ENCODE results near the gene STYXL1.
"Not testable (repeated sequence)": the region's sequence is repeated elsewhere in the genome, so short reads cannot be mapped to it uniquely, and the experiment has no call there.

The STYXL1 gene

GRCh38 chr7:76048668-76048988, 828 bp upstream of the STYXL1 start:
- in situ Hi-C loops (cut with HindIII; ENCODE audit: low pct_ligation_motif_present, low pct_unique_long_range_greater_than_20kb, low sequenced_read_pairs), result no loop called here
- DNase-seq, result no peak

DNA sequence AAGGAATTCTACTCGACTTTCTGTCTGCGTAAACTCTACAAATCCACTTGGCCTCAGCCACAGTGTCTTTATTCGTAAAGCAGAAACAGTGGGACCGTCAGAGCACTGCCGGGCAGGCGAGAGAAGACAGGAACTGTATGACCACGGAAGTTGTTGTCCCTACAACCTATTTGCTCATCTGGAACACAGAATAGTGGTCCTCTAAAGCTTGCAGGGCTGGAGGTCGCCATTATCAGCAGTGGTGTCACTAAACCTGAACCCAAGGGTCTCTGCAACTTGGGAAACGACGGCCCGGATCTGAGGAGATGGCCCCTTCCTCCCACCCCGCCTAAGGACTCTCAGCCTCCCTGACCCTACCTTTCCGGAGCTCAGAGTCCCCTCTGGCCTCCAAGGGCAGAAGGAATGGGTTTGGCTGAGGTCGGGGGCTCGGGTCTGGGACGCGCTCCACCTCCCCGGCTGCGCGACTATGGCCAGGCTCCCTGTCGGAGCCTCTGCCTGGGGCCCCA, 442 bp downstream of the STYXL1 start:
- in situ Hi-C loops (cut with HindIII; ENCODE audit: low pct_ligation_motif_present, low pct_unique_long_range_greater_than_20kb, low sequenced_read_pairs), result no loop called here
- DNase-seq, result peak; percentile 30

DNA sequence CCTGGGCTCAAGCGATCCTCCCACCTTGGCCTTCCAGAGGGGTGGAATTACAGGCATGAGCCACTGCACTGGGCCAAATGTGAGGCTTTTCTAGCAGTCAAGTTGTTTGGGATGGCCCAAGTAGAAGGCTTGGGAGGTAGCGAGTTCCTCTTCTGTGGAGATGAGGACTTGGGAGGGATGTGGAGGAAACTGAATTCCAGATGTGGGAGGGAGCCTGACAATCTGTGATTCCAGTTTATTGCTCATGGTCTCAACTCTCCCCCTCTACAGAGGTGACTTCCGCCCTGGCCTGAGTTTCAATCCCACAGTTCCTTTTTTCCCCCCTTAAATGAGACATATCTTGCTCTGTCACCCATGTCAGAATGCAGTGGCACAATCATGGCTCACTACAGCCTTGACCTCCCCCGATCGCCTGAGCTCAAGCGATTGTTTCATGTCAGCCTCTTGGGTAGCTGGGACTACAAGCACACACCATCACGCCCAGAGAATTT, 3.4 kb downstream of the STYXL1 start:
- no peak for DNase-seq
- in situ Hi-C loops (cut with HindIII; ENCODE audit: low pct_ligation_motif_present, low pct_unique_long_range_greater_than_20kb, low sequenced_read_pairs), result no loop called here

DNA sequence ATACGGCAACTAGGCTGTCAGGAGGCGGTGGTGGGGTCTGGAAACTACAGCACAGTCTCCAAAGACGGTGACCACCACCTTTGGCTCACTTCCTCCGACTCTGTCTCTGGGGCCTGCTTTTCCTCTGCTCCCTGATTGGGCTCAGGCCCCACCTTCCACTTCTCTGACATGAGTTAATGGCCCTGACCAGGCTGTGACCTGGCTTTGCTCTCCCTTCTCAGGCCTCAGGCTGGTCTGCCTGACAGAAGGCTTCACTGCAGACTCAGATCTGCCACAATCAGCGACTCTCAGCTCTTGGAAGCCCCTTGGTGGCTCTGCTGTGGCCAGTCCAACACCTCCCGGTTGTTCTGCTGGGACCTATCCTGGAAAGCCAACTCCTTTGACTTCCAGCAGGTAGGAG, 7.7 kb downstream of the STYXL1 start:
- DNase-seq, result no peak
- in situ Hi-C loops (cut with HindIII; ENCODE audit: low pct_ligation_motif_present, low pct_unique_long_range_greater_than_20kb, low sequenced_read_pairs), result no loop called here

GRCh38 chr7:76037310-76037709, 10.5 kb downstream of the STYXL1 start:
- DNase-seq, result no peak
- in situ Hi-C loops (cut with HindIII; ENCODE audit: low pct_ligation_motif_present, low pct_unique_long_range_greater_than_20kb, low sequenced_read_pairs), result no loop called here

DNA sequence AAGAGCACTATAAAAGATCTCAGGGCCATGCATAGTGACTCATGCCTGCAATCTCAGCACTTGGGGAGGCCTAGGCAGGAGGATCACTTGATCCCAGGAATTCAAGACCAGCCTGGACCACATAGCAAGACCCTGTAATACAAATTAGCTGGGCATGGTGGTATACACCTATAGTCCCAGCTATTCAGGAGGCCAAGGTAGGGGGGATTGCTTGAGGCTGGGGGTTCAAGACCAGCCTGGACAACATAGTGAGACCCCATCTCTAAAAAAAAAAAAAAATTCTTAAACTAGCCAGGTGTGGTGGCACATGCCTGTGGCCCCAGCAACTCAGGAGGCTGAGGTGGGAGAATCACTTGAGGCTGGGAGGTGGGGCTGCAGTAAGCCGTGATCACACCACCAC, 15.8 kb downstream of the STYXL1 start:
- in situ Hi-C loops (cut with HindIII; ENCODE audit: low pct_ligation_motif_present, low pct_unique_long_range_greater_than_20kb, low sequenced_read_pairs), result no loop called here
- no peak for DNase-seq

DNA sequence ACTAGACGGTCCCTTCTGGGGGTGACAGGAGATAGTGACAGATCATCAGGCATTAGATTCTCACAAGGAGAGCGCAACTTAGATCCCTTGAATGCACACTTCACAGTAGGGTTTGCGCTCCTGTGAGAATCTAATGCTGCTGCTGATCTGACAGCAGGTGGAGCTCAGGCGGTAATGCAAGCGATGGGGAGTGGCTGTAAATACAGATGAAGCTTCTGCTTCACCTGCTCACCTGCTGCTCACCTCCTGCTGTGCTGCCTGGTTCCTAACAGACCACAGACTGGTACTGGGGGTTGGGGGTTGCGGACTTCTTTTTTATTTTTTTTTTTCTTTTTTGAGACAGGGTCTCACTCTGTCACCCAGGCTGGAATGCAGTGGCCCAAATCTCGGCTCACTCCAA, 18.1 kb downstream of the STYXL1 start:
- in situ Hi-C loops (cut with HindIII; ENCODE audit: low pct_ligation_motif_present, low pct_unique_long_range_greater_than_20kb, low sequenced_read_pairs); DNase-seq: not testable (repeated sequence)

DNA sequence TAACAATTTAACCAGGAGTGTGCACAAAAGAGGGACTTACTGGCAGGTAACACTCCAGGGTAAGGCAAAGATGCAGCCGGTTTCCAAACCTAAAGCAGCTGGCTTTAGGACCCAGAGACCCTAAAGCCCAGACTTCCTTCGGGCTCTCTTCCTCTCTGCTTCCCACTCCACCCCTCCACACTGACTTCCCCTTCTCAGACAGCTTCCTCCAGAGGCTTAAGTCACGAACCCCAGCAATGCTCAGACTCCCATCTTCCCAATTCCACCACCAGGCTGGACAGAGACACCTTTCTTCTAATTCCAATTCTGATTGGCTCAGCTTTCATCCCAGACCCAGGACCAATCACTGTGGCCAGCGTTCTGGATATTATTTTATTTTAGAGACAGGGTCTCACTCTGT, 24.8 kb downstream of the STYXL1 start:
- in situ Hi-C loops (cut with HindIII; ENCODE audit: low pct_ligation_motif_present, low pct_unique_long_range_greater_than_20kb, low sequenced_read_pairs), result no loop called here
- DNase-seq, result no peak

DNA sequence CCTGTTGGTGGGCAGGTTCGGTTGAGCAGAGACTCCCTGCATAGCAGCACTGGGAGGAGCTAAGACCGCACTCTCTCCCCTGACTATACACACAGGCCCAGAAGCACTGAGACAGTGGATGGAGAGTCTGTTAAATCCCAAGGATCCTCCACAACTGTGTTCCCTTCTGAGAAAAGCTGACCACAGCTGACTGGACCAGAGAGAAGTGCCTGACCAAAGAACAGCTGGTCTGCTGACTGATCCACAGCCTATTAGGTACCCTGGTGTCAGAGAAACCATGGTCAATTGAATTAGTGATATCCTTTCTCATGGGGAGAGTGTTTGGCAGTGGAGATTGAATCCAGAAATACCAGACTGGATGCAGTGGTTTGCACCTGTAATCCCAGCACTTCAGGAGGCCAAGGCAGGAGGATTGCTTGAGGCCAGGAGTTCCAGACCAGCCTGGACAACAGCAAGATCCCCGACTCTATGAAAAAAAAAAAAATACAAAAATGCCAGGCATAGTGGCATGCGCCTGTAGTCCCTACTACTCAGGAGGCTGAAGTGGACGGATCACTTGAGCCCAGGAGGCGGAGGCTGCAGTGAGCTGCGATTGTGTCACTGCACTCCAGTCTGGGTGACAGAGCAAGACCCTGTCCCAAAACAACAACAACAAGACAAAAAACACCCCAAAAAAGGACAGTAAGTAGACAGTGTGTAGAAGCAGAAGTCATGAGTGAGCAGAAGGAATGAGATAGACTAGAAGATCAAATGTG, 25.6 kb downstream of the STYXL1 start:
- DNase-seq, result no peak
- in situ Hi-C loops (cut with HindIII; ENCODE audit: low pct_ligation_motif_present, low pct_unique_long_range_greater_than_20kb, low sequenced_read_pairs), result no loop called here

GRCh38 chr7:76020031-76020714, 27.6 kb downstream of the STYXL1 start:
- in situ Hi-C loops (cut with HindIII; ENCODE audit: low pct_ligation_motif_present, low pct_unique_long_range_greater_than_20kb, low sequenced_read_pairs), result no loop called here

DNA sequence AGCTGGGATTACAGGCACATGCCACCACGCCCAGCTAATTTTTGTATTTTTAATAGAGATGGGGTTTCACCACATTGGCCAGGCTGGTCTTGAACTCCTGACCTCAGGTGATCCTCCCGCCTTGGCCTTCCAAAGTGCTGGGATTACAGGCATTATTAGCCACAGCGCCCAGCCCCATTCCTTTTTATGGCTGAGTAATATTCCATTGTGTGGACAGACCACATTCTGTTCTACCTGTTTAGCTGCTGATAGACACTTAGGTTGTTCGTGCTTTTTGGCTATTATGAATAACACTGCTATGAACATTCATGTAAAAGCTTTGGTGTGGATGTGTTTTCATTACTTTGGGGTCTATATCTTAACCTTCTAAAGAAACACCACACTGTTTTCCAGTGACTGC, 29.3 kb downstream of the STYXL1 start:
- DNase-seq; in situ Hi-C loops (cut with HindIII; ENCODE audit: low pct_ligation_motif_present, low pct_unique_long_range_greater_than_20kb, low sequenced_read_pairs): not testable (repeated sequence)

More at GRCh38 chr7:76020031-76020714, 27.6 kb downstream of the STYXL1 start:
- DNase-seq, result peak; percentile 70

GRCh38 chr7:76016191-76016947, 31.4 kb downstream of the STYXL1 start:
- in situ Hi-C loops (cut with HindIII; ENCODE audit: low pct_ligation_motif_present, low pct_unique_long_range_greater_than_20kb, low sequenced_read_pairs), result no loop called here
- no peak for DNase-seq

DNA sequence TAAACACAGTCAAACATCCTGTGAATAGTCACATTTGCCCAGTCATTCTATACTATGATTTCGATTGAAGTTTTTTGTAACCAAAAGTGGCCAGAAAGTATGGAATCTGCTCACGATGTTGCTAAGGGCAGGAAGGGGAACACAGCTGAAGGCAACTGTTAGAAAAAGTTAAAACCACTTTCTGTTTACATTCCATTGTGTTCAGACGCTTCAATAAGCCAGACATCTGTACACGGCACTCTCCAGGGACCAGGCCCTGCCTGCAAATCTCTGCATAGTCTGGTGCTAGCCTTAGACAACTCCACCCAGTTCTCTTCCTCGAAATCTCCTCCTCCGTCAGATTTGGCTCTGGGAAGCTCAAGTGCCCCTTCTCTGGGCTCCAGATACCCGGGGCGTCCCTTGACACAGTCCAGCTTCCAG, 36.3 kb downstream of the STYXL1 start:
- DNase-seq, result no peak
- in situ Hi-C loops (cut with HindIII; ENCODE audit: low pct_ligation_motif_present, low pct_unique_long_range_greater_than_20kb, low sequenced_read_pairs), result no loop called here

DNA sequence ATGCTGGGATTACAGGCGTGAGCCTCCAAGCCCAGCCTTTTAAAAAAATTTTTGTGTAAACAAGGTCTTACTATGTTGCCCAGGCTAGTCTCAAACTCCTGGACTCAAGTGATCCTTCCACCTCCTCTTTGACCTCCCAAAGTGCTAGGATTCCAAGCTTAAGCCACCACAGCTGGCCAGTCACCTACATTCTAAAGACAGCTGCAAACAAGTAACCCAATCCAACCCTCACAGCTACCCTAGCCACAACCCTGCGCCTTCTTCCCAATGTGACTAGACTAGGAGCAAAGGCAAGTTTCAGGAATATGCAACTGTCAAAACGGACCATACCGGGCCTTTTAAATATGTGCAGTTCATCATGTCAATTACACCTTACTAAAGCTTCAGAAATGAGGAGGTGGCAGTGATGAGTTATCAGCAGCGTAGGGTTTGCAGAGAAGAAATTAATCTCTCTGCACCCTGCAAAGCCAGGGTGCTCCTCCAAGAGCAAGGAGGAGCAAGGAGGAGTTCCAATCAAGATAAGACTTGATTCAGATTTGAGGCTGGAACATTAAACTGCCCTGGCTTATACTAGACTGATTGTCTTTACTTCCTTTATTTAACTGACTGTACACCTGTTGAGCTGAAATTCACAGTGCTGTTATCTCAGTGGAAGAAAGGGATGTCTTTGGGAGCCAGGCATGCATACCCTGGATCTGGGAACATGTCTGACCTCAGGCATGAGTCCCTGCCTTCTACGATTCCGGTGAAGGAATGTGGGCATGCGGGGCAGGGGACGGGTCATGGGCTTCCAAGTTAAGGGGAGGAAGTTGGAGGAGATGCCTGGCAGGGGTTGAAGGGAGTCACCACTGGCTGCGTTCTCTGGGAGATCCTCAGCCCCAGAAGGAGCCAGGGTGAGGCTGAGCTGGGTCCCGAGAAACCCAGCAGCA, 37.9 kb downstream of the STYXL1 start:
- no peak for DNase-seq
- in situ Hi-C loops (cut with HindIII; ENCODE audit: low pct_ligation_motif_present, low pct_unique_long_range_greater_than_20kb, low sequenced_read_pairs), result no loop called here

DNA sequence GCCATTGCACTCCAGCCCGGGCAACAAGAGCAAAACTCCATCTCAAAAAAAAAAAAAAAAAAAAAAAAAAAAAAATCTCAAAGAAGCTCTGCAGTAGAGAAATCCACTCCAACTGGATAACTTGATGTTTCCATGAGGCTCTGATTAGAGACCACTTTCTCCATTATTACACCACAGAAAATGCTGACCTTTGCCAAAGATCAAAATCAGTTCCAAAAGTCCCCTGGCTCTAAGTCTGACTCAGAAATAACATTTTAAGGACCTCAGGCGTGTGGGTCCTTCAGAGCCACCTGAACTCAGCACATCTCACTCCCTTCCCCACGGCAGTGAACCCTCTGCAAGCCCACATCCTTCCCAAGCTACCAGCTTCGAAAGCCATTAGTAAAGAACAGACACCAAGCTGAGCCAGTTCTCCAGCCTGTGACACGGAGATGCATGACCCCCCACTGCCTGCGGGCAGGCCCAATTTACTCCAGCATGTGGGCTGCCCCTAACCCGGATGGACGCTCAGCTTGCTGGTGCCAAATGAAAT, 39.6 kb downstream of the STYXL1 start:
- DNase-seq, result no peak
- in situ Hi-C loops (cut with HindIII; ENCODE audit: low pct_ligation_motif_present, low pct_unique_long_range_greater_than_20kb, low sequenced_read_pairs), result no loop called here

DNA sequence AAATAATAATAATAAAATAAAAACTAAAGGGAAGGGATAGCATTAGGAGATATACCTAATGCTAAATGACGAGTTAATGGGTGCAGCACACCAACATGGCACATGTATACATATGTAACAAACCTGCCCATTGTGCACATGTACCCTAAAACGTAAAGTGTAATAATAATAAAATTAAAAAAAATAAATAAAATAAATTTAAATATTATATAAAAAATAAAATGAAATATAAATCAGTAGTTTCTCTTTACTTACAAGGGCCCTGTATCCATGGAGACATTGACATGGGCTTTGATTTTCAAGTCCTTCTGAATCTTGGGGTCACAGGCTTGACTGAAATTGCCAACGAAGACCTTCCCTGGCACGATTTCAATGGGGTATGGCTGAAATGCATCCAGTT, 42.8 kb downstream of the STYXL1 start:
- DNase-seq; in situ Hi-C loops (cut with HindIII; ENCODE audit: low pct_ligation_motif_present, low pct_unique_long_range_greater_than_20kb, low sequenced_read_pairs): not testable (repeated sequence)

GRCh38 chr7:76003351-76003750, 44.4 kb downstream of the STYXL1 start:
- no peak for DNase-seq
- in situ Hi-C loops (cut with HindIII; ENCODE audit: low pct_ligation_motif_present, low pct_unique_long_range_greater_than_20kb, low sequenced_read_pairs), result no loop called here

- in situ Hi-C loops (cut with HindIII; ENCODE audit: low pct_ligation_motif_present, low pct_unique_long_range_greater_than_20kb, low sequenced_read_pairs), result no loop called here
- no peak for DNase-seq
These were observed 45.0 kb downstream of the STYXL1 start for GRCh38 chr7:76002822-76003221.
